ENCODE data around the gene H1-8. TPM values are rescaled to one million over a fixed set of nuclear protein-coding genes. Genes with fewer than 3 reads are reported as not detected.
A peak's percentile ranks its signal among the peaks of the same experiment; 100 is the strongest.

H1-8 gene
- total RNA-seq, 1 donor from 2014 or later = not detected

DNA sequence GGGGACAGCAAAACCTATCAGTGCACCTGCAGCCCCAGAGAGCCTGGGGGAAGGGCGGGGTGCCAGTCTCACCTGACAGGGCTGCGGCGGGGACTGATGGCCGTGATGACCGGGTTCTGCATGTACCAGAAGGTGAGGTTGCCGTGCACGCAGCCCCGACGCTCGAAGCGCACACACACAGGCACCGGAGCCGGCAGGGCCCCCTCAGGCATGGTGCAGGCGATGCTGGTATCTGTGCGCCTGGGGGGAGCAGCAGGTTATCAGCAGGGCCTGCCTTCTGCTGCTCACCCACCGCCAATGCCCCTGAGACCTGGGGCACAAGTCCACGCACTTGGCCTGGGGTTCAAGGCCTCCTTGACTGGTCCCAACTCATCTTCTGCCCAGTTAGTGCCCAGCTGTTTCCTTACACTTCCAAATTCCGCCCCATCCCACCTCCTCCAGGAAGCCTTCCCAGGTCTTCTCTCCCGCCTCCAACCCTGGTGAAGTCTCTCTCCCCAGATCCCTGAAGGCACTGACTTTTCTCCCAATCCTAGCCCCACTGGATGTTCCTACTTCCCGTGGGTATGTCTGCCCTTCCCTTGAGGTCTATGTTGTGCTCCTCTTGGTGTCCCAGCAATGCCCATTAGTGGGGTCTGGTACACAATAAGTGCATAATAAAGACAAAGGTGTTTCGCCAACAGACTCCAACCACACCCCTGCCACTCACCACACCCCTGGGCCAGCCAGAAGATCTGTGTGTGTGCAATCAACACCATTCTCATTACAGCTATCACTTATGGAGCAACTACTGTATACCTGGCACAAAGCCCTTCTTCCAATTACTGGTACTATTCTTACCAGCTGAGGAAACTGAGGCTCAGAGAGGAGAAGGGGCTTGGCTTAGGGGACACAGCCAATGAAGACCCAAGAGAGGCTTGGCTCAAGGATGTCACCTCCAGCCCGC is 28.9 kb downstream of the H1-8 start:
- intact Hi-C loops (cut with micrococcal nuclease) = no loop called here
- no peak overlapping the region for H3K27ac Mint-ChIP-seq
- H3K36me3 Mint-ChIP-seq (ENCODE audit: low read depth) = no peaks in the 10 kb centered on the region
- H3K9me3 Mint-ChIP-seq = no peaks in the 10 kb centered on the region
- no peak for DNase-seq
- no peak overlapping the region for H3K4me3 Mint-ChIP-seq
- no peaks in the 10 kb centered on the region for H3K27me3 Mint-ChIP-seq
- peaks cover 6% of the 10 kb centered on the region for H3K4me1 Mint-ChIP-seq

- no peak overlapping the region for H3K27ac Mint-ChIP-seq
Observed at GRCh38 chr3:129572603-129573002, 29.6 kb downstream of the H1-8 start.

DNA sequence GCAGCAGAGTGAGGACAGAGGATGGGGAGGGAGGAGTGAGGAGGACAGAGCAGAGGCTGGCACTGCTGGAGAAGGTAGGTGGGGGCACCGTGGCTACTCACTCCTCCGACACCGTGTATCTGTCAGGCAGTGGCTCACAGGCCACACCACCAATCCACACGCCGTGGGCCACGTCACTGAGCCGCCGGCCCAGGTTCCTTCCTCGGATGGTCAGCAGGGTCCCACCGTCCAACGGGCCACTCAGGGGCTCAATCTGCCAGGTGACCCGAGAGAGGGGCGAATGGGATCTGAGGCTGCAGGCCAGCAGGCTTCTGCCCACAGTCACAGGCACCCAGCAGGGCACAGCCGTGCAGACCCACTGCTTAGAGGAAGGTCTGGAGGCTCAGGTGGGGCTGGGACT is 30.5 kb downstream of the H1-8 start:
- no peak overlapping the region for H3K4me3 Mint-ChIP-seq
- no peak for DNase-seq
- no peaks in the 10 kb centered on the region for H3K27me3 Mint-ChIP-seq
- no peak overlapping the region for H3K27ac Mint-ChIP-seq
- no peaks in the 10 kb centered on the region for H3K9me3 Mint-ChIP-seq
- no peaks in the 10 kb centered on the region for H3K36me3 Mint-ChIP-seq (ENCODE audit: low read depth)
- intact Hi-C loops (cut with micrococcal nuclease) = no loop called here
- peaks cover 6% of the 10 kb centered on the region for H3K4me1 Mint-ChIP-seq

More at GRCh38 chr3:129572603-129573002, 29.6 kb downstream of the H1-8 start:
- DNase-seq = no peak
- Mint-ChIP-seq H3K4me1 (peaks cover 6% of the 10 kb centered on the region), H3K27me3 (no peaks in the 10 kb centered on the region), H3K36me3 (ENCODE audit: low read depth) (no peaks in the 10 kb centered on the region), H3K4me3 (no peak overlapping the region), H3K9me3 (no peaks in the 10 kb centered on the region)
- intact Hi-C loops (cut with micrococcal nuclease) = no loop called here

- H3K9me3 Mint-ChIP-seq = no peaks in the 10 kb centered on the region
- H3K27me3 Mint-ChIP-seq = no peaks in the 10 kb centered on the region
- H3K27ac Mint-ChIP-seq = no peak overlapping the region
- DNase-seq = no peak
- H3K36me3 Mint-ChIP-seq (ENCODE audit: low read depth) = no peaks in the 10 kb centered on the region
- peaks cover 6% of the 10 kb centered on the region for H3K4me1 Mint-ChIP-seq
- intact Hi-C loops (cut with micrococcal nuclease) = no loop called here
- no peak overlapping the region for H3K4me3 Mint-ChIP-seq
Observed at GRCh38 chr3:129574206-129574605, 31.2 kb downstream of the H1-8 start.

GRCh38 chr3:129575233-129575996 is 32.4 kb downstream of the H1-8 start:
- peak overlapping the region; percentile 11 for H3K27ac Mint-ChIP-seq
- intact Hi-C loops (cut with micrococcal nuclease) = no loop called here
- H3K9me3 Mint-ChIP-seq = no peaks in the 10 kb centered on the region
- H3K4me3 Mint-ChIP-seq = no peak overlapping the region
- H3K4me1 Mint-ChIP-seq = peaks cover 6% of the 10 kb centered on the region
- no peaks in the 10 kb centered on the region for H3K36me3 Mint-ChIP-seq (ENCODE audit: low read depth)
- DNase-seq = no peak
- no peaks in the 10 kb centered on the region for H3K27me3 Mint-ChIP-seq

DNA sequence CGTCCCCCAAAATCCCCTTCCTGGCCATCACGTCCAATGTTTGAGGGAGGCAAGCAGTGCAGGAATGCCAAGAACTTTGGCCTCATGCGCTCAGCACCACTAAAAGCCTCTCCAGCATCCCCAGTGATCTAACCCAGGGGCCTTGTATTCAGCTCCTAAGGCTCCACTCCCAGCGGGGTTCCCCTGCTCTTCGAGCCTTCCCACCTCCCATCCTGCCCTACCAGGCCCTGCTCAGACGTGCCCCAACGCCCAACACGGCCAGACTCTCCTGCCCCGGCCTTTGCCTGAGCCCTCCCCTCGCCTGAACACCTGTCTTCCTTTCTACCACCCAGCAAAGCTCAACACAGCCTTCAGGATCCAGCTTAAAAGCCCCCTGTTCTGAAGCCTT is 33.0 kb downstream of the H1-8 start:
- Mint-ChIP-seq H3K4me1 (peaks cover 6% of the 10 kb centered on the region), H3K27me3 (no peaks in the 10 kb centered on the region), H3K27ac (no peak overlapping the region), H3K4me3 (no peak overlapping the region), H3K9me3 (no peaks in the 10 kb centered on the region), H3K36me3 (ENCODE audit: low read depth) (no peaks in the 10 kb centered on the region)
- intact Hi-C loops (cut with micrococcal nuclease) = no loop called here
- DNase-seq = no peak

DNA sequence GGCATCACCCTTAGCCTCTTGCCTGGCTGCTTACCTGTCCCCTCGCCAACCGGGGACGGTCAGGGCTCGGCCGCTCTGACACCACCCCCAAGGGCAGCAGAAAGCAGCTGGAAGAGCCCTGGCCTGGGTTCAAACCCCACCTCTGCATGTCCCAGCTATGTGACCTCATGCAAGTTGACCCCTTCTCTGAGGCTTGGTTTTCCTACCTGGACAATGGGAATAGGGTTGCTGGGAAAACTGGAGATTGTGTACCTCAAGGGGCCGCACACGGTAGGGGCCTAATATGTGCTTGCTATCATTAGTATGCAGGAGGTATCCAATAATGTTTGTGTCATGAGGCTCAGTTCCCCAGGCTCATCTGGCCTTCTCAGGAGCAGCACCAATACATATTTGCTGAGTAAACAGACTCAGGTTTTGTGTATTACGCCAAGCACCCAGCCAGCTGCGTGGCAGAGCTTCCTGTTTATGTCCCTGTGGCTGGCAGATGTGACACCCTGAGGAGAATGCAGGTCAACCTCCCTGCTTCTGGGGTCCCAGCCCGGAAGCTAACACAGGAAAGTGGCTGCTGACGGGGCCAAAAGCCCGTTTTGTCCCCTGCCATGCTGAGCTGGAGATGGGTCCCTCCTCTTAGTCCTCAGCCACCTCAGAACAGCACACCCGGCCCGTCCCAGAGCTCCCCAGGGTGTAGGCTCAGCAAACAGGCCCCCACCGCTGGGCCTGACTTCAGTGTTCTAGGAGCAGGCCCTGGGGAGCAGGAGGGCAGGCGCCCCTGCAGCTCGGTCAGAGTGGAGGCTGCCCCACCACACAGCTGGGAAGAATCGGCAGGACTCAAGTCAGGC is 33.8 kb downstream of the H1-8 start:
- peak overlapping the region; percentile 58 for H3K27ac Mint-ChIP-seq
- peaks cover 6% of the 10 kb centered on the region for H3K4me1 Mint-ChIP-seq
- peak; percentile 75 for DNase-seq
- no peak overlapping the region for H3K4me3 Mint-ChIP-seq
- intact Hi-C loops (cut with micrococcal nuclease) = no loop called here
- no peaks in the 10 kb centered on the region for H3K27me3 Mint-ChIP-seq
- H3K36me3 Mint-ChIP-seq (ENCODE audit: low read depth) = no peaks in the 10 kb centered on the region
- H3K9me3 Mint-ChIP-seq = no peaks in the 10 kb centered on the region

DNA sequence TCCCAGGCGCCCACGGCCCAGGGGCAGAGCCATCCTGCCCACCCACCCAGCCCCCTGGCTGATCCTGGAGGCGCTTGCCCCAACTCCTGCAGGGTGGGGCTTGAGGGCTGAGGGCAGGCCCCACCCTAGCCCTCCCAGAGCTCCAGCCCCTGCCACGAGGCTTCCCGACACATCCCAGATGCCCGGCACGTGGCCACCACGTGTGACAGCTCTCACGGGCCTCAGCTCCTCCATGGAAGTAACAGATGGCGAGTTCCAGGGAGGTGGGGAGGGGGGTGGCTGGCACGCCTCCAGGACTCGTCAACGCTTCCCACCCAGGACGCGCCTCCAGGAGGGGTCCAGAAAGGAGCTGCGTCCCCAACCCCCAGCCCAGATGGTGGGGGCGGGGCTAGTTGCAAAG is 34.4 kb downstream of the H1-8 start:
- Mint-ChIP-seq H3K4me3 (no peak overlapping the region), H3K36me3 (ENCODE audit: low read depth) (no peaks in the 10 kb centered on the region), H3K9me3 (no peaks in the 10 kb centered on the region), H3K27ac (no peak overlapping the region), H3K4me1 (peaks cover 6% of the 10 kb centered on the region), H3K27me3 (no peaks in the 10 kb centered on the region)
- intact Hi-C loops (cut with micrococcal nuclease) = no loop called here
- no peak for DNase-seq

DNA sequence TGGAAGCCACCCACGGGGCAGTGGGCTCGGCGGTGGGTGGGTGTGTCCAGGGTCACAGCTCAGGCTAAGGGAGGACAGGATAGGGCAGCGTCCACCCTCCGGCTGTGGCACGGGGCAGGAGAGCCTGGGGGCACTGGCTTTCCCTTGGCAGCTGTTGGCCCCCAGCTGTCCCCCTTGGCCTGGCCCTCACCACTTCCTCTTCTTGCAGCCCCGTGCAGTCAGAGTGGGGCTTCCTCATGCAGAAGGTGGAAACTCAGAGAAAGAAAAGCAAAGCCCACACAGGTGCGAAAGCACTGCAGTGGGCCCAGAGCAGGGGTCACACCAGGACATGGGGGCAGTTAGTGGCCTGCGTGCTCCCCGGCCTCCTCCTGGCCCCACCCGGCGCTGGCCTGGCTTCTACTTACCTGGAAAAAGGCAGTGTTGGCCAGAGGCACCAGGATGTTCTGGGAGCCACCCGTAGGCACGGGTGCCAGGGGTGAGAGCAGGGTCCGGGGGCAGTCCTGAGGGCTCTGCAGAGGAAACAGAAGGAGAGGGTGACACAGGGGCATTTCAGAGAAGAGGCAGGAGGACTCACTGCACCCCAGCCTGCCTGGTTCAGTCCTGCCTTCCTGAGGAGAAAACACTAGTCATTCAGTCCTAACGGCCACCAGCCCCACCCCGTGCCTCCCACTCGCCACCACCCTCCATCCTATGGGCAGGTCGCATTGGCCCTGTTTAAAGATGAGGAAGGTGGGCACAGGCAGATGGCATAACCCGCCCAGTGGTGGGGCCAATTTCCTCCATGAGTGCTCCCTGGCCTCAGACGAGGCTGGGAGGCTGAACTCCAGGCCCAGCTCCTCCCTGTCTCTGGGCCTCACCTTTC is 35.2 kb downstream of the H1-8 start:
- Mint-ChIP-seq H3K4me1 (peaks cover 6% of the 10 kb centered on the region), H3K4me3 (no peak overlapping the region), H3K27ac (no peak overlapping the region), H3K27me3 (no peaks in the 10 kb centered on the region), H3K36me3 (ENCODE audit: low read depth) (no peaks in the 10 kb centered on the region), H3K9me3 (no peaks in the 10 kb centered on the region)
- DNase-seq = no peak
- intact Hi-C loops (cut with micrococcal nuclease) = no loop called here

- Mint-ChIP-seq H3K4me3 (no peak overlapping the region), H3K27me3 (no peaks in the 10 kb centered on the region), H3K9me3 (no peaks in the 10 kb centered on the region), H3K4me1 (peaks cover 10% of the 10 kb centered on the region), H3K27ac (no peak overlapping the region), H3K36me3 (ENCODE audit: low read depth) (no peaks in the 10 kb centered on the region)
- DNase-seq = no peak
- intact Hi-C loops (cut with micrococcal nuclease) = no loop called here
Observed at GRCh38 chr3:129579991-129580390, 37.0 kb downstream of the H1-8 start.

DNA sequence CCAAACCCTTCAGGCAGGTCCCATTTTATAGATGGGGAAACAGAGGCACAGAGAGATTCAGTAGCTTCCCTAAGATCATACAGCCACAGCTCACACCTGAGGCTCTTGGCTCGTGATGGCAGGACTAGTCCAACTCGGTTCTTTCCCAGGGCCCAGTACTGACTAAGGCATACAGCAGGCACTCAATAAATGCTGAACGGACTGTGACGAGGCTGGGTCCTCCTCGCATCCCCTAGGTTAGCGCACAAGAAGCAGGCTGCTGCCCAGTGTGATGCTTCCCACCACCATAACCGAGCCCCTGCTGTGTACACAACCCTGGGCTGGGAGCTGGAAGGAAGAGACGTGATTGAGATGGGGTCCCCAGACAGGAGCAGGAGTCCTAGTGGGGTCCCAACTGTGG is 38.6 kb downstream of the H1-8 start:
- intact Hi-C loops (cut with micrococcal nuclease) = no loop called here
- DNase-seq = no peak
- no peaks in the 10 kb centered on the region for H3K9me3 Mint-ChIP-seq
- peaks cover 2% of the 10 kb centered on the region for H3K27me3 Mint-ChIP-seq
- H3K36me3 Mint-ChIP-seq (ENCODE audit: low read depth) = no peaks in the 10 kb centered on the region
- H3K4me3 Mint-ChIP-seq = no peak overlapping the region
- no peak overlapping the region for H3K27ac Mint-ChIP-seq
- peaks cover 5% of the 10 kb centered on the region for H3K4me1 Mint-ChIP-seq

DNA sequence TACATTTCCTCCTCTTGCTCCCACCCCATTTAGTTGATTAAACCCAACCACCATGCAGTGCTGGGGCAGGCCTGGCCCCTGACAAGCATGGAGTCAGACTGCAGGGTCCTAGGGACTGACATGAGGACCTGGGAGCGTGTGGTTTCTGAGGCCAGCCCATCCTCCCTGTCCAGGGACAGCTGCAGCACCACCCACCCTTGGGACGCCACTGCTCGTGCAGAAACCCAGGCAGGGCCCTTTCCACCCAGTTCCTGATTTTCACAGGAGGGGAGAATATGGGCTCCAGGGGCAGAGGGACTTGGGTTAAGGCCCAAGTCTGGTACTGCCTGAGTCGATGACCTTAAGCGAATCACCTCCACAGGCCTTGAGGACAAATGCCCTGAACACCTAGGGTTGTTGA is 39.8 kb downstream of the H1-8 start:
- H3K9me3 Mint-ChIP-seq = no peaks in the 10 kb centered on the region
- intact Hi-C loops (cut with micrococcal nuclease) = no loop called here
- no peak overlapping the region for H3K4me3 Mint-ChIP-seq
- no peak overlapping the region for H3K27ac Mint-ChIP-seq
- H3K27me3 Mint-ChIP-seq = peaks cover 5% of the 10 kb centered on the region
- no peak for DNase-seq
- H3K36me3 Mint-ChIP-seq (ENCODE audit: low read depth) = no peaks in the 10 kb centered on the region
- H3K4me1 Mint-ChIP-seq = peaks cover 3% of the 10 kb centered on the region

DNA sequence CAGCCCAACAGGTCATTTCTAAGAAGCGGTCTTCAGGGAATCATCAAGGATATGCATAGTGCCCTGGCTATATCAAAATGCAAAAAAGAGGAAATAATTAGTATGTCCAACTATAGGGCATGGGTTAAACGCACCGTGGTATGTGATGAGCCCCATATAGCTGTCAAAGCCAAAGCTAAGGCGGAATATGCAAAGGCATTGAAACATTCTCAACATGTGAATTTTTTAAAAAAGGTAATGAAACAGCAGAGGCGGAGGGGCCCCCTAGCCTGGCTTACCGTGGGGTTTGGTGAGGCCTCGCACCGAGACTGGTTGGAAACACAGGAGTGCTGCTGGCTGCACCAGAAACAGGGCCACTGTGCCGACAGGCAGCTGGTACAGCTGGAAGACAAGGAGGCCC is 40.3 kb downstream of the H1-8 start:
- Mint-ChIP-seq H3K27me3 (peaks cover 7% of the 10 kb centered on the region), H3K4me1 (peaks cover 3% of the 10 kb centered on the region), H3K27ac (no peak overlapping the region), H3K36me3 (ENCODE audit: low read depth) (no peaks in the 10 kb centered on the region), H3K4me3 (no peak overlapping the region), H3K9me3 (no peaks in the 10 kb centered on the region)
- DNase-seq = no peak
- intact Hi-C loops (cut with micrococcal nuclease) = no loop called here

Measured in activated CD4-positive, alpha-beta T cell treated with anti-CD3 and anti-CD28 coated beads, Interleukin-2, amount 10 ng/mL, durations not matched to agents 24 days and 14 days (primary cell).